Frontal cortex (tissue), 4 donors: ENCODE measurements around the gene ABLIM2. TPM values are rescaled to one million over a fixed set of nuclear protein-coding genes. Genes with fewer than 3 reads are reported as not detected.

Experiments
- DNase-seq, 2 donors: peaks; one replicate each; pipeline ENCODE4 v3.0.0; 2012; ENCODE audit warnings: low spot score in 2 of 2
- FAIRE-seq: peaks from 2 replicates; lab custom pipeline; 2012; peaks lifted over from hg19 to GRCh38; lab: Jason Lieb, UNC
- total RNA-seq: library from RNA; depleted of rRNA; stranded (reverse); fragments of >200 nt; gene quantifications from one replicate; pipeline ENCODE4 v1.2.3, GENCODE V29; 2014
- donor health status: control.
- donor health status: control.
- donor health status: control.

The ABLIM2 gene
- total RNA-seq, 1 donor from 2014 or later, result 9.4 TPM

- FAIRE-seq, result no peak
- DNase-seq, result no peak
Measured at GRCh38 chr4:8109406-8110065, 49.1 kb downstream of the ABLIM2 start.

- FAIRE-seq (no peak), DNase-seq (no peak)
Measured at GRCh38 chr4:8108991-8109390, 49.6 kb downstream of the ABLIM2 start.

GRCh38 chr4:8108261-8108660, 50.4 kb downstream of the ABLIM2 start:
- FAIRE-seq (no peak), DNase-seq (no peak)

- DNase-seq, result no peak
- no peak for FAIRE-seq
Measured at GRCh38 chr4:8107146-8107657, 51.4 kb downstream of the ABLIM2 start.

GRCh38 chr4:8106451-8107025, 52.1 kb downstream of the ABLIM2 start:
- FAIRE-seq, result no peak
- no peak for DNase-seq

- FAIRE-seq (no peak), DNase-seq (no peak)
Measured at GRCh38 chr4:8105306-8106100, 53.1 kb downstream of the ABLIM2 start.

- FAIRE-seq (no peak), DNase-seq (no peak)
Measured at GRCh38 chr4:8104491-8105305, 53.9 kb downstream of the ABLIM2 start.

GRCh38 chr4:8103421-8104390, 54.9 kb downstream of the ABLIM2 start:
- DNase-seq, result no peak
- FAIRE-seq, result no peak

- FAIRE-seq (no peak), DNase-seq (no peak)
Measured at GRCh38 chr4:8102831-8103230, 55.8 kb downstream of the ABLIM2 start.

GRCh38 chr4:8102076-8102355, 56.6 kb downstream of the ABLIM2 start:
- FAIRE-seq (no peak), DNase-seq (no peak)

- DNase-seq (no peak), FAIRE-seq (no peak)
Measured at GRCh38 chr4:8101213-8102075, 57.2 kb downstream of the ABLIM2 start.

- DNase-seq, result no peak
- FAIRE-seq, result no peak
Measured at GRCh38 chr4:8099981-8100464, 58.6 kb downstream of the ABLIM2 start.

GRCh38 chr4:8098506-8098905, 60.1 kb downstream of the ABLIM2 start:
- no peak for FAIRE-seq
- DNase-seq, result no peak

- FAIRE-seq, result no peak
- no peak for DNase-seq
Measured at GRCh38 chr4:8097721-8098345, 60.8 kb downstream of the ABLIM2 start.

- DNase-seq (no peak), FAIRE-seq (no peak)
Measured at GRCh38 chr4:8097141-8097541, 61.5 kb downstream of the ABLIM2 start.

GRCh38 chr4:8096690-8097061, 61.9 kb downstream of the ABLIM2 start:
- DNase-seq, result no peak
- no peak for FAIRE-seq

GRCh38 chr4:8095956-8096689, 62.5 kb downstream of the ABLIM2 start:
- DNase-seq (no peak), FAIRE-seq (no peak)
